ENCODE results near the gene NANOGP8. TPM values are rescaled to one million over a fixed set of nuclear protein-coding genes. Genes with fewer than 3 reads are reported as not detected.

Gene NANOGP8
- total RNA-seq, result not detected in 2 replicates

GRCh38 chr15:35085176-35085919, at the start of gene NANOGP8:
TSS of gene NANOGP8 (minus strand) at chr15:35085295. CDS start at chr15:35085110, 185 bp downstream.

Other genes with a start within 250 kb of the NANOGP8 start
- gene AQR, start 115.6 kb downstream of the NANOGP8 start, total RNA-seq, result 14.7 and 19.1 TPM in 2 replicates
- gene ZNF770, start 97.0 kb downstream of the NANOGP8 start, total RNA-seq, result 13.3 and 16.7 TPM in 2 replicates